RPMI7951 (cell line): ENCODE data around the gene INPP5E. TPM values are rescaled to one million over a fixed set of nuclear protein-coding genes. Genes with fewer than 3 reads are reported as not detected.

ENCODE experiments used
- DNase-seq: peaks from one replicate; pipeline ENCODE4 v3.0.0-alpha.2; 2012; ENCODE audit warnings: low read depth
- total RNA-seq: library from RNA; depleted of rRNA; stranded (reverse); fragments of >200 nt; shearing (Covaris generic); gene quantifications from 2 replicates; pipeline ENCODE4 v1.2.3, GENCODE V29; 2014

INPP5E gene
- total RNA-seq, 1 experiment from 2014 or later = 3.4 TPM

DNA sequence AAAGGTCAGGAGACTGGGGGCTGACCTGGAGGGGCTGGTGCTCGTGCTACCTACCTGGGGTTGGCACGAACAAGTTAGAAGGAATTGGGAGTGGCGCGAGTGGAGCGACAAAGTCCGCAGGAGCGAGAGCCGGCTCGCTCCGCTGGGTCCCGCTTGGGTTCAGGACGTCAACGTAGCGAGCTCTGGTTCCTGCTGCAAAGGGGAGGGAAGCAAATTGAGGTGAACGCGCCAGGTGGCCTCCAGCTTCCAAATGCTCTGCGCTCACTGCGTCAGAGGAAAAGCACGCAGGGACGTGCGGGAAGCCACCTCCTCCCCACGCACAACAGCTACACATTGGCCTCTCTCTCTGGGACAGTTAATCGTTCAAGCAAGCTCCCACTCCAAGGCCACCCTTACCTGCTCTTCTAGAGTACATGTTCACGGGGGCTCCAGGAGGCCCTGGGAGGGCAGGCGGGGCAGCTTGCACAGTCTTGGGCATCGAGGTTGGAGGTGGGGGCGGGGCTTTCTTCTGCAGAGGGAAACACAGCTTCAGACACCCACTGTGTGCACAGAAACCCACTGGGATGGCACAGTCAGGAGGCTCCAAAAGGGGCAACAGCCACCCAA lies 7.6 kb upstream of the INPP5E start:
- no peak for DNase-seq

DNA sequence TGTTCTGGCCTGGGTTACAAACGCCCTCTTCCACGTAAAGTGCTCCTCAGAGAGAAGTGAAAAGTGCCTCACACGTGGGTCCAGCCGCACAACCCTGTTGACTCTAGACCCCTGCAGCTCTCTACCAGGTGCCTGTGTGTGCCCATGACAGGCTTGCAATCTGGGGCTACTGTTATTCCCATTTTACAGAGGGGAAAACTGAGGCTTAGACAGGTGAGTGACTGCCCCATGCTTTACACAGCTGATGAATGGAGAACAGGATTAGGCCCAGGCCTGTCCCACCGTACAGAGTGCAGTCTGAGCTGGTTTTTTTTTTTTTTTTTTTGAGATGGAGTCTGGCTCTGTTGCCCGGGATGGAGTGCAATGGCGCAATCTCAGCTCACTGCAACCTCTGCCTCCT lies 6.2 kb upstream of the INPP5E start:
- DNase-seq = no peak

DNA sequence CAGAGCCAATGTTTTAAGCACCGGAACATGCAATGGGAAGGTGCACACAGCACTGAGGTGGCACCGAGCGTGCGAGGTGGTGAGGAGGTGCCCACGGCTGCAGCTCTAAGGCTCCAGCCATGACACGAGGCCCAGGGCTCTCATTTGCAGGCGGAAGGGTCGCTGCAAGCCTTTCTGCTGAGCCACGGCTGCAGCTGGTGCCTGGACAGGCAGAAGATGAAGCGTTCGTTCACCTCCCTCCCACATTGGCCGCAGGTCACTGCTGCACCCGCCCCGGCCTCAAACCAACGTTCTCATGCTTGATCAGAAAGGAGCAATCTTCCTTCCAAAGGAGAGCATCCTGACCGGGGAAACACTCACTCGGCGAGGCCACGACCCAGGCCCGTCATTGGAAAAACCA lies 4.5 kb upstream of the INPP5E start:
- DNase-seq = no peak

DNA sequence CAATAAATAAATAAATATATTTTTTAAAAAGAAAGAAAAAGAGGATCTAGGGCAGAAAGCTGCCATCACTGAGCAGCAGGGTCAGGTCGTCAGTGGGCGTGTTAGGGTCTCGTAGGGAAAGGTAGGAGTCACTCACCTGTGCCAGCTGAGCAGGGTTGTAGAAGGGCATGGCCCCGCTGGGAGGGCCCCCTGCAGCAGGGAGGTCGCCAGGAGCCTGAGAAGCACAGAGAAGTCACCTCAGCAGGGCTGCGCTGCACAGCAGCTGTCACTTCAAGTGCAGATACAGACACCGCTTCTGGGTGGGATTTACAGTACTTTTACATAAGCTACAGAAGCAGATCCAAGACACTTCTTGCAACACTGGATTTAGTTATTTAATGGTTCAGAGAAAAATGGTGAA lies 4.0 kb upstream of the INPP5E start:
- no peak for DNase-seq

DNA sequence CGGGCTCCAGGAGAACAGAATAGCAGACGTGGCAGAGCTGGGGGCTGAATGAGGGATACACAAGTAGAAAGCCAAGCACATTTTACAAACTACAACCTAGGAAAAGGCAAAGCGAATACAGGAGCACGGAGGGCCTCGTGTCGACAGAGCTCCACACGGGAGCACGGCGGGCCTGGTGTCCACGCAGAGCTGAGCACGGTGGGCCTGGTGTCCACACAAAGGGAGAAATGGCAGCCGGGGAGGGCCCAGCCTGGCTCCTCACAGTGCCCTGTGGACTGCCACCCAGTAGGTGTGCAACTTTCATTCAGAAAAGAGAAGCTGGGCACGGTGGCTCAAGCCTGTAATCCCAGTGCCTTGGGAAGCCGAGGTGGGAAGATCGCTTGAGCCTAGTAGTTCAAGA lies 3.4 kb upstream of the INPP5E start:
- no peak for DNase-seq

- no peak for DNase-seq
Observed at GRCh38 chr9:136442265-136442664, 2.6 kb upstream of the INPP5E start.

DNA sequence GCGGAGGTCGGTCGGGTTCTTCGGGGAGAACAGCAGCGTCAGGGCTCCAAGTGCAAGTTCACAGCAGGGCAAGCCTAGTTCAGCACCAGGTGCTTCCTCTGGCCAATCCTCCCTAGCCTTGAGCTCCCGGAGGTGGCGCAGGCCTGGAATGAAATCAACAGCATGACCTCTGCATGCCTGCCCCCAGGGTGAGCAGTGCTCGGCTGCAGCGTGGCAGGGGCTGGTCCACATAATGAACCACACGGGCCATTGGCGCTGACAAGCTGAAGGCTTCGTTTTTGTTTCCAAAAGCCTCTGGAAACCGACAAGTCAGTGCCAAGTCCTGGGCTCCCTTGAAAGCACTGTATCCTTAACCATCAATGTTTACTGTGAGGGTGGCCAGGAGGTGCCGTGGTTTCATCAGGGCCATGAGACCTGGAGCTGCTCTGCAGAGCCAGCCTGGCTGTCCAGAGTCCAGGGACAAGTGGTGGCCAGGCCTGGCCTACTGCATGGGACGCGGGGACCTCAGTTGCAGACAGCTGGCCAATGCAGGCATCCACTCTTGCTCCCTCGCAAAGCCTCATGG lies 2.1 kb upstream of the INPP5E start:
- DNase-seq = no peak

DNA sequence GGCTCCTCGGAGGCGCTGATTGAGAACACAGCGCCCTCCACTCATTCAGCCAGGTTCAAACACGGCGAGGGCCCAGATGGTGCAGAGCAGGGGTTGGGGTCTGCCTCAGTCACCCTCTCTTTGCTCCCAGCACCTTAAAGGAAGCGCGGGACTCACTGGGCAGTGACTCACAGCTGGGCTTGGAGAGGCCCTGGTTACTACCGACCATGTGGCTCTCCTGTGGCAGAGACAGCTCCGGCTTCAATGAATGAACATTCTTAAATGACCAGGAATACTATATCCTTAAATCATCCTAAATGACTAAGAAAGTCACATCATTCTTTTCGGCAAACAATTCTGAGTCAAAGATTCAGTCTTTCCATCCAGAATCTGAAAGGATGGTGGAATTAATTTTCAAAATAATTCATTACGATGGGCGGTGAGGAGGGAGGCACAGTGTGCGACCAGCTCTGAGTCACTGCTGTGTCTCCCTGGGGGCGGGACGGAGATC lies 1.6 kb upstream of the INPP5E start:
- no peak for DNase-seq

GRCh38 chr9:136438548-136439480 lies 831 bp downstream of the INPP5E start:
- DNase-seq = peak; percentile 20

DNA sequence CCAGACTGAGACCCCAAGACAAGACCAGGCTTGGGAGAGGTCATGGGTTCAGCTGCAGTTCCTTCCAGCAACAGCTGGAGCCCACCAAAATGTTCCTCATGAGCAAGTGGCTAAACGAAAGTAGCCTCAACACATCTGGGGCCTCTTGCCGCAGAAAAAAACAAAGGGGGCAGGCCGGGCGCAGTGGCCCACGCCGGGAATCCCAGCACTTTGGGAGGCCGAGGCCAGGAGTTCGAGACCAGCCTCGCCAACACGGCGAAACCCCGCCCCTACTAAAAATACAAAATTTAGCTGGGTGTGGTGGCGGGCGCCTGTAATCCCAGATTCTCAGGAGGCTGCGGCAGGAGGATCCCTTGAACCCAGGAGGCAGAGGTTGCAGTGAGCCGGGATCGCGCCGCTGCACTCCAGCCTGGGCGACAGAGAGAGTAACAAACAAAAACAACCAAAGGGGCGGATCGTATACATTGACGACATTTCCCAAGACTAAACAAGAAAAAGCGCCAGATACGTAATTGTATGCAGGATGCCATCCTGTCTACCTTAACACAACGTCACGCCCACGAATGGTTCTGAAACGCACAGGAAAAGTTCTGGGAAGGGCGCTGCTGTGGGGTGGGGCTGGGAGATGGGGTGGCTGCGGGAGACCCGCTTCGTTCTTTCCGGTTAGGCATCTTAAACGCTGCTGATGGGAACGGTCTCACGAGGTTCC lies 1.7 kb downstream of the INPP5E start:
- no peak for DNase-seq

GRCh38 chr9:136437430-136437829 lies 2.2 kb downstream of the INPP5E start:
- peak; percentile 17 for DNase-seq

GRCh38 chr9:136436055-136436634 lies 3.5 kb downstream of the INPP5E start:
- DNase-seq = no peak

GRCh38 chr9:136434580-136435169 lies 5.0 kb downstream of the INPP5E start:
- no peak for DNase-seq

GRCh38 chr9:136433849-136434579 lies 5.6 kb downstream of the INPP5E start:
- no peak for DNase-seq

- no peak for DNase-seq
Observed at GRCh38 chr9:136433043-136433715, 6.5 kb downstream of the INPP5E start.

DNA sequence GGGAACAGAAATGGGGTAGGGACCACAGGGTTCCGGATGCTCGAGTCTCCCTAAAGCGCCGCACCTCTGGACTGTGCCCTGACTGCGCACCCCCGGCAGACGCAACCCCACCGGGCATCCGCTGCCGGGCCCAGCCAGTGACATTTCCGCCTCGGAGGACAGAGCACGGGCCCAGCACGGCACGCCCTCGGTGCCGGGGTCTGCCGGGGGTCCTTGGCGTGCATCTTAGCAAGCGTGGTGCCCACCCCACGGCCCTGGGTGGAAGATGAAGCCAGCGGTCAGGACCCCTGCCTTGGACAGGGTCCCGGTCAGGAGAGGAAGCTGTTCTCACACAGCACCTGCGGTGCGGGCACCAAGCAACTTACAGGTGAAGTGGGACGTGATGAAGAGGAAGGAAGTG lies 7.1 kb downstream of the INPP5E start:
- DNase-seq = no peak

GRCh38 chr9:136431782-136432350 lies 7.8 kb downstream of the INPP5E start:
- DNase-seq = no peak

GRCh38 chr9:136430588-136431234 lies 8.9 kb downstream of the INPP5E start:
- no peak for DNase-seq
